ENCODE results near the gene SPAG9.

SPAG9 gene

GRCh38 chr17:50920891-50921586, 199.6 kb downstream of the SPAG9 start:
- in situ Hi-C loops (cut with HindIII; ENCODE audit: low sequenced_read_pairs) = no loop called here

DNA sequence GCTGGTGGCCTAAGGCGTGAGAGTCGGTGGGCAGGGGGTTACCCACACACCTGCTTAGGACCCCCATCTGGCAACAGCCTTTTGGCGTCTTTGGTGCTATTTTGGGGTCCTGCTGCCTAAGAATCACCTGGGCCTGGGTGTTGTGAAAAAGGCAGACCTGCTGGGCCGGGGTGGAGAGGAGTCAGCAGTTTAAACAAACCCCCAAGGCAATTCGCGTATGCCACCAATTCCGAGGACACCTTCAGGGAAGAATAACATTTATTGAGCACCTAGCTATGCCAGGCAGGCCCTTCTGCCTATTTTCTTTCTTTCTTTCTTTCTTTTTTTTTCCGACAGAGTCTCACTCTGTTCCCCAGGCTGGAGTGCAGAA, 200.6 kb downstream of the SPAG9 start:
- in situ Hi-C loops (cut with HindIII; ENCODE audit: low sequenced_read_pairs) = no loop called here

DNA sequence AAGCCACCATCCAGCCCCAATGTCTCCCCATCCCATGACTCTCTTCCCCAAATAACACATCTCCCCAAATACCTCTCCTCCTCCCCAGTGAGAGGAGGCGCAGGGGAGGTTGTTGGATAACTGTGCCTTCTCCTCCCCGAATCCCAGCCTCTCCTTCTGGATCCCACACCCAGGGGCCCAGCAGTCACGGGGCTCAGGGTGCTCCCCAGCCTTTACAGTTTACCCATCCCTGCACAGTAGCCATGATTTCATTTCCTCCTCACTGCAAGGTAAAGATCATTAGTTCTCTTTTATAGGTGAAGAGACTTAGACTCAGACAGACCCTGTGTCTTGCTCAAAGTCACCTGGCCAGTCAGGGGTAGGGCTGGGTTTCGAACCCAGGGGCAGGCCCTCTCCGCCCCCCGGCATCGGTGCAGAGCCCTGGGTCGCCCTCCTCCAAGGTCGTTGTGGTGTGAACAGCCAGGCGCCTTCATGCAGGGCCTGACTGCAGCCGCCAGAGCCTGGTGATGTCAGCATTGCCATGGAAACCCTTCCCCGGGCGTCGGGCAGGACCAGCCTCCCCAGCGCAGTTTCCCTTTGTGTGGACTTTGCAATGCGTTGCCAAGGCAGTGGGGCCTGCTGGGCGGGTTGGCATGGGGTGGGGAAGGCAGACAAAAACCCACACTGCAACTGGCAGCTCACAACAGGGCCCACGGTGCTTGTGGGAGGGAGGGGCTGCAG, 201.2 kb downstream of the SPAG9 start:
- in situ Hi-C loops (cut with HindIII; ENCODE audit: low sequenced_read_pairs) = no loop called here

GRCh38 chr17:50918933-50919296, 201.8 kb downstream of the SPAG9 start:
- in situ Hi-C loops (cut with HindIII; ENCODE audit: low sequenced_read_pairs) = no loop called here

DNA sequence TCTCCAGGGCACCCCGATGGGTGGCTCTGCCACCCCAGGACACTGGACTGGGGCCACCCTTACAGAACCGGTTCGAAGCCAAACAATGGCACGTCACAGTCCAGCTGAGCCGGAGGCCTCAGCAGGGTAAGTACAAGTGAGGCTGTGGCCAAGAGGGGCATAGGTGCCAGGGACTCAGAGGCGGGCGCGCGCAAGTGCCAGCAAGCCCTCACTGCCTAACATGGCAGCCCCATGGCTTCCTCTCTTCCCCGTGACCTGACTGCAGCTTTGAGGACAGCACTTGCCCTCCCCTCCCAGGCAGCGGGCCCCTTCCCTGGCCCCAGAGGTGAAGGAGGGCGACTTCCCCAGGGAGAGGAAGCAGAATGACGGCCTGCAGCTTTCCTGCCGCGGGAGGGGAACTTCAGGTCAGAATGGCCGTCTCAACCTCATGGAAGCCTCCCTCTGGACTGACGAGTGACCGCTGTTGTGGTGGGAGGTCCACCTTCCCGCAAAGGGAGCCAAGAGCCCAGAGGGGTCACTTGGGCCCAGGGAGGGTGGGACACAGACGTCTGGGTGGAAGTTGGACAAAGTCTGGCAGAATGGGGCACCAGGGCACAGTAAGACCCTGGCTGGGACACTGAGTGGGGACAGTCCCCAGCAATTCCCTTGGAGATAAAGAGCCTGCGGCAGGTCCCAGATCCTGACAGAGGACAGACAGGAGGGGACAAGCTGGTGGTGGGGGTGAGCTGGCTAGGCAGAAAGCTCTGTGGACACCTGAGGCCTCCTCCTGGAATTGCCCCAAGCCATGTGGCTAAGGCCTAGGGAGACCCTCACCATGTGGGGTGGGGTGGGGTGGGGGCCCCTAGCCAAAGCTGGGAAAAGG, 202.4 kb downstream of the SPAG9 start:
- in situ Hi-C loops (cut with HindIII; ENCODE audit: low sequenced_read_pairs) = no loop called here

DNA sequence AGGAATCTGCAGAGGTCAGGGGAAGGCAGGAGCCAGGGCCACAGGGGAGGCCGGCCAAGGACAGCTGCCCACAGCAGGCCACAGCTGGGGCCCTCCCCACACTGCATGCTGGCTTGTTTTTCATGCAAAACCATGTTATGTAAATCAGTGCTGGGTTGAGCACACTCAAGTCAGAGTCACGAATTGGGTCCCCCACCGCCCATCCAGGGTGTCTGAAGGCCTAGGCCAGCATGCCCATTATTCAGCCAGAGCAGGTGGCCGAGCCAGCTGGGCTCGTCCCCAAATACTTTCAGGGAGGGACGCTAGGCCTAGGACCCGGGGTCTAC, 203.3 kb downstream of the SPAG9 start:
- in situ Hi-C loops (cut with HindIII; ENCODE audit: low sequenced_read_pairs) = no loop called here

DNA sequence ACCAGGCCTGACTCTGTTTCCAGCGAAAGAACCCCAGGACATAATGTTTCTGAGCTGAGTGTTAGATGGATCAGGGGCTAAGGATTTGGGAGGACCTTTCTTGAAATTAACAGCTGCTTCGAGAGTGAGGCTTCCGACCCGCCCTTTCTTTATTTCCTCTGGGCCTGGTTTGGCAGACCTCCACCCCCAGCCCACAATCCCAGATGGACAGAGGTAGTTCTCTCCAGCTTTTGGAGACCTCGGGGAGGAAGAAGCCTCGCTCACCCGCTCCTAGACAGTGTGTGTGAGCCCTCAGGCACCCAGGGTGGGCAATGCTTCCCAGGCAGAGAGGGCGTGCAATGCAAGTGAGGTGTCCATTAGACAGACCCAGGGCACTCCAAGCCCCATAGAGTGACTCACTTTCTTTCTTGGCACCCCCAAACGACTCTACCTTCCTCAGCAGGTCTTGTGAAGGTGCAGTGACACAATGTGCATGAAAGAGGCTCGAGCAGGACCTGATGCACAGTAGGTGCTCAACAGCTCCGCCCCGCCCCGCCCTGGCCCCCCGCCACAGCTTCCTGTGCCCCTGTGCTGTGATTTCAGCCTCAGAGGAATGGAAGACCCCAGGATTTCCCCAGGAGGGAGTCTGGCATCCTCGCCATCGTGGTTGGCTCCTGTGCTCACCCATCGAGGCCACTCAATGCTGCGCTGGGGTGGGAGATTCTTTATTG, 203.8 kb downstream of the SPAG9 start:
- in situ Hi-C loops (cut with HindIII; ENCODE audit: low sequenced_read_pairs) = no loop called here

DNA sequence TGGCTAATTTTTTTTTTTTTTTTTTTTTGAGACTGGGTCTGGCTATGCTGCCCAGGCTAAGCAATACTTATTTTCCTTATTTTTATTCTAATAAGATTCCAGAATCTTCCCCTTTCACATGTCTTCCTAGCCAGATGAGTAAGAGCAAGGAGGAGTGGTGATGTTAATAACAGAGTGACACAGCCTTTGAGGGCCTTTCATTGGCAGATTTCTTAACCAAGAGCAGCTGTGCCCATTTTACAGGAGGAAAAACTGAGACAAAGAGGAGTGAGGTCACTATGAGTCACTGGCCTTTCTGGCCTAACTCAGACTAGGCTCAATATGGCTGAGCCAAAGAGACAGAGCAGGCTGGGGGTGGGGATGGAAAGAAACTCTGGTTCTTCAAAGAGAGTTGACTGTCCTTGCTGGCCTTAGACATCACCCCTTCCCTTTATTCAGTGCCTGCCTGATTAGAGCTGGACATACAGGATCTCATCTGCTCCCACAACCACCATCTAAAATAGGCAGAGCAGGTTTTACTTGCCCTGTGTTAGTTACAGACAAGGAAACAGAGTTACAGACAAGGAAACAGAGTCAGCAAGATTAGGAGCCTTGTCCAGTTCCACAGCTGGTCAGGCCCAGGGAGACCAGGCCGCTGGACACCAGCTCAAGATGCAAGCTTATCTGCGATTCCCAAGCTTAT, 204.5 kb downstream of the SPAG9 start:
- in situ Hi-C loops (cut with HindIII; ENCODE audit: low sequenced_read_pairs) = no loop called here

DNA sequence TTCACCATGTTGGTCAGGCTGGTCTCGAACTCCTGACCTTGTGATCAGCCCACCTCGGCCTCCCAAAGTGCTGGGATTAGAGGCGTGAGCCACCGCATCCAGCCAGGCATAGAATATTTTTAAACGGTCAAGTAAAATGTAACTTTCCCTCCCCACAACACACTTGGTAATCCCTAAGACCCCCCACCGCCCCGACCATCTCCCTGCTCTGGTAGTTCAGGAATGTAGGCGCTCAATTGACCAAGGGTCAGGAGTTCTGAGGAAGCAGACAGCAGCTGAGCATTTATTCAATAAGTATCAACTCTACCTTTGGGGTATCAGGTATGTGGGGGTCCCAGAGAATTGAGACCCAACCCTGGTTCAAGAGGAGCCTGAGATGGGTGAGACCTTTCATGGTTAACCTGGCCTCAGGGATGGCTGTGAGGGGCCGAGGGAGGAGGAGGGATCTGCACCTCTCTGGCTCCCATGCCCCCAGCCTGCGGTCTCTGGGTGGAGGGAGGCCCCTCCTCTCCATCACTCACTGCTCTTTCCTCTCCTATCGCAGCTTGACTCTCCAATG, 206.1 kb downstream of the SPAG9 start:
- in situ Hi-C loops (cut with HindIII; ENCODE audit: low sequenced_read_pairs) = no loop called here

- in situ Hi-C loops (cut with HindIII; ENCODE audit: low sequenced_read_pairs) = no loop called here
These were observed 207.5 kb downstream of the SPAG9 start for GRCh38 chr17:50913120-50913519.
